BLaER1 (cell line): ENCODE measurements around the gene CPEB3.
"Not testable (repeated sequence)": the region's sequence is repeated elsewhere in the genome, so short reads cannot be mapped to it uniquely, and the experiment has no call there.

Experiments
- H3K27ac ChIP-seq: shearing (Covaris generic); formaldehyde crosslinking; 2 replicates; pipeline ENCODE4 v1.8.1; 2022
- H3K27me3 ChIP-seq: shearing (Covaris generic); formaldehyde crosslinking; 2 replicates; pipeline ENCODE4 v1.8.1; 2022
- H3K36me3 ChIP-seq: shearing (Covaris generic); formaldehyde crosslinking; 2 replicates; pipeline ENCODE4 v1.8.1; 2022
- H3K4me1 ChIP-seq: shearing (Covaris generic); formaldehyde crosslinking; 2 replicates; pipeline ENCODE4 v1.8.1; 2022
- H3K4me2 ChIP-seq: shearing (Covaris generic); formaldehyde crosslinking; 2 replicates; pipeline ENCODE4 v1.8.1; 2022
- H3K4me3 ChIP-seq: shearing (Covaris generic); formaldehyde crosslinking; 2 replicates; pipeline ENCODE4 v1.8.1; 2022
- H3K9ac ChIP-seq: shearing (Covaris generic); formaldehyde crosslinking; 2 replicates; pipeline ENCODE4 v1.8.1; 2022
- H3K9me3 ChIP-seq: shearing (Covaris generic); formaldehyde crosslinking; 2 replicates; pipeline ENCODE4 v1.8.1; 2022
- H4K20me1 ChIP-seq: shearing (Covaris generic); formaldehyde crosslinking; 2 replicates; pipeline ENCODE4 v1.8.1; 2022
- Cebpa-rat ChIP-seq: shearing (Covaris generic); IDR thresholded peaks from 2 replicates; pipeline ENCODE4 v1.8.1; 2022

The CPEB3 gene

DNA sequence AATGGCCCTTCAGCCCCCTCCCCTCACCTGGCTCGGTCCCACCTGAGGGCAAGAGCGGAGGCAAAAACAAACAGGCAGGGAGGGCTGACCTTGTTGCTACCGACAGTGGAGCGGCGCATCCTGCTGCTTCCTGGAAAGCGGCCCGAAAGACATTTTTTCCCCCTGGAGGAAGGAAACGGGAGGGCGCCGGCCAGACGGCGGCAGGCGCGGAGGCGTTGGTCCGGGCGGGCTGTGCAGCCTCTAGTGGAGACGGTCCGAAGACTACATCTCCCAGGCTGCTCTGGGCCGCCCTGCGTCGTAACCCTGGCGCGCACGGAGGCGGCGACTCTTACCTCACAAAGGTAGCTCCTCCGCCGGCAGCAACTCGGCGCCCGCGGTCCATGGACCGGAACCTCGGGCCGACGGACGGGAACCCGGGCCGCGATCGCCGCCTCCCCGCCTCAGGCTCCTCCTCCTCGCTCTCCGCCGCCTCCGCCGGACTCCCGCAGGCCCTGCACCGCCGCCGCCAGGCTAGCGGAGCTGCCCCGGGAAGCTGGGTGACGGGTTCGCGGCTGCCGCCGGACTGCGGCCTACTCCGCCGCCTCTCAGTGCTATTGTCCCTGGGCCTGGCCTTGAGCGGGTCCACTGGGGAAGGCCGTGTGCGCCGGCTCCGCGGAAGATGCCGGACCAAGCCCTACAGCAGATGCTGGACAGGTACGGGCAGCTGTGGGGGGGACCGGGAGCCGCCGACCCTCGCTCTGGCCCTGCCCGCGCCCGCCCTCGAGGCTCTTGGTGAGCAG lies at the start of gene CPEB3, which contains the start of gene MARCHF5:
TSS of gene CPEB3 (minus strand) at position 242 of the 779 bp plus-strand sequence. CDS start 50,728 bp downstream, outside the sequence.
TSS of gene MARCHF5 (plus strand) at position 331 of the 779 bp plus-strand sequence. CDS start at position 659, 328 bp downstream.
- Histone ChIP-seq H3K4me2 (peak within 1 kb of the TSS; percentile 91), H3K4me1 (peaks cover 30% of the 10 kb centered on the region), H3K27ac (peak within 1 kb of the TSS; percentile 97), H3K27me3 (no peaks in the 10 kb centered on the region), H3K9me3 (no peaks in the 10 kb centered on the region), H4K20me1 (peaks cover 45% of the 10 kb centered on the region), H3K9ac (peak within 1 kb of the TSS; percentile 99), H3K4me3 (peak within 1 kb of the TSS; percentile 87), H3K36me3 (peaks cover 32% of the 10 kb centered on the region)
- TF ChIP-seq Cebpa-rat, result no peak

DNA sequence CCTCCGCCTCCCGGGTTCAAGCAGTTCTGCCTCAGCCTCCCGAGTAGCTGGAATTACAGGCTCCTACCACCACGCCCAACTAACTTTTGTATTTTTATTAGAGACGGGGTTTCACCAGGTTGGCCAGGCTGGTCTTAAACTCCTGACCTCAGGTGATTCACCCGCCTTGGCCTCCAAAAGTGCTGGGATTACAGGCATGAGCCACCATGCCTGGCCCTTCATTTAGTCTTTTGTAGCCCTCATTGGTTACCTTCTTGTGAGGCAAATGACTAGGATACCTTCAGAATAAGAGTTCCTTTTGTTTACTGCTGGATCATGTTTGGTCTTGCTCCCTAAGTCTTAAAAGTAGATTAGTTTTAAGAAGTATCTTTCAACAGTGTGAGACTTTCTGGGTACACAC lies 39.0 kb upstream of the CPEB3 start:
- not testable (repeated sequence) for H3K4me1 ChIP-seq, H3K27ac ChIP-seq, H3K4me3 ChIP-seq, H3K9me3 ChIP-seq, H3K4me2 ChIP-seq, H3K9ac ChIP-seq, H3K27me3 ChIP-seq
- Histone ChIP-seq H4K20me1 (peaks cover 88% of the 10 kb centered on the region), H3K36me3 (peaks cover 55% of the 10 kb centered on the region)

DNA sequence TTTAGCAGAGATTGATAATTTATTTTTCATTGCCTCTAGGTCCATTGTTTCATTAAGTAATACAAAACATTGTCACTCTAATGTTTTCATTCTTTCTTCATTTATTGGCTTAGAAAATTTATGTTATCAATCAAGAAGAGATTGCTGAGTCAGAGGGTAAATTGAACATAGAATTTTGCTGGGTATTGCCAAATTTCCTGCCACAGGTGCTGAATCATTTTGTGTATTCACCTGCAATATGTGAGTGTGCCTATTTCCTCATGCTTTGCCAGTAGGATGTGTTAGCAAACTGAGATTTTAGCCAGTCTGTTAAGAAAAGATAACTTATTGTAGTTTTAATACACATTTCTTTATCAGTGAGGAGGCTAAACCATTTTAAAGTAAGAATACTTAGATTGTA lies 38.1 kb upstream of the CPEB3 start:
- Histone ChIP-seq H3K9me3 (no peaks in the 10 kb centered on the region), H3K27ac (no peak overlapping the region), H4K20me1 (peaks cover 88% of the 10 kb centered on the region), H3K4me3 (no peak overlapping the region), H3K9ac (no peak overlapping the region), H3K27me3 (no peaks in the 10 kb centered on the region), H3K4me2 (no peak overlapping the region), H3K4me1 (no peaks in the 10 kb centered on the region), H3K36me3 (peaks cover 51% of the 10 kb centered on the region)
- no peak for TF ChIP-seq Cebpa-rat

DNA sequence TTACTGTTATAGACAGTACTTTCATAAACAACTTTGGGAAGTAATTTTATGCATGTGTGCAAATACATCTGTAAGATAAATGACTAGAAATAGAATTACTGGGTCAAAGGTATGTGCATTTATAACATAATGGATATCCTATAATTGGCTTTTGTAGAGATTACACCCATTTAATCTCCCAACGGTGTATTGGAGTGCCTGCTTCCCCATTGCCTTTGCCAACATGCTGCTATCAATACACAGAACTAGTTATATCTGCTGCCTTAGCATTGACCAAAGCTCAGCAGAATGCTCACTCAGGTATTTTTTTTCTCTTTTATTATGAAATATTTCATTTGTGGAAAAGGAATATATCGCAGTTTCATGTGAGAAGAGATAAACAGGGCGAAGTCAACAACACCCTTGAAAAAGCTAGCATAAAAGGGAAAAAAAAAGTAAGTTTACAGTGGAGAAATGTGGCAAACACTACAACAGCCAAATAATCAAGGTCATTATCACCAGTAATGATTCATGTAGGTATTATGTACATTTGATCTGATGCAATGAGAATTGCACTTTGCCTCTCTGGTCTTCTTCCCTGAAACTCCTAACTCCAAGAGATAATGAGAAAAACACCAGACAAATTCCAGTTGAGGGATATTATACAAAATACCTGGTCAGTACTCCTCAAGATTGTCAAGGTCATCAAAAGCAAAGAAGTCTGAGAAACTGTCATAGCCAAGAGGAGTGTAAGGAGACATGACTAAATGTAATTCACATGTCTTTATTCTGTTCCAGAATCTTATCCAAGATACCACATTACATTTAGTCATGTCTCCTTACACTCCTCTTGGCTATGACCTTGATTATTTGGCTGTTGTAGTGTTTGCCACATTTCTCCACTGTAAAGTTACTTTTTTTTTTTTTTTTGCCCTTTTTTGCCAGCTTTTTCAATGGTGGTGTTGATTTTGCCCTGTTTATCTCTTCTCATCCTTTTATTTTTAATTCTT lies 36.9 kb upstream of the CPEB3 start:
- H3K9me3 ChIP-seq, result no peaks in the 10 kb centered on the region
- peaks cover 54% of the 10 kb centered on the region for H3K36me3 ChIP-seq
- H3K27me3 ChIP-seq, result no peaks in the 10 kb centered on the region
- H3K9ac ChIP-seq, result no peak overlapping the region
- H3K4me3 ChIP-seq, result no peak overlapping the region
- no peaks in the 10 kb centered on the region for H3K4me1 ChIP-seq
- H4K20me1 ChIP-seq, result peaks cover 88% of the 10 kb centered on the region
- no peak overlapping the region for H3K4me2 ChIP-seq
- no peak for TF ChIP-seq Cebpa-rat
- H3K27ac ChIP-seq, result no peak overlapping the region

DNA sequence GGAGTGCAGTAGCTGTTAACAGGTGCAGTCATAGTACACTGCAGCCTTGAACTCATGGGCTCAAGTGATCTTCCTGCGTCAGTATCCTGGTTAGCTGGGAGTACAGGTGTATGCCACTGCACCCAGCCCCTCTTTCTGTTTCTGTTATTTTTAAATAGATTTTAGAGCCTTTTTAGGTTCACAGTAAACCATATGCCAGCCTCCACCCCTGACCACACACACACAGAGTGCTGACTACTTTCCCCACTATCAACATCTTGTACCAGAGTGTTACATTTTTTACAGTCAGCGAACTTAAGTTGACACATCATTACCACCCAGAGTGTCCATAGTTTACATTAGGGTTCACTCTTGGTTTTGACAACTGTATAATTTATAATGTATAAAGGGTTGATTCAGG lies 32.2 kb upstream of the CPEB3 start:
- H3K9ac ChIP-seq, result no peak overlapping the region
- H3K9me3 ChIP-seq, result no peaks in the 10 kb centered on the region
- no peaks in the 10 kb centered on the region for H3K4me1 ChIP-seq
- TF ChIP-seq Cebpa-rat, result no peak
- H3K36me3 ChIP-seq, result peaks cover 81% of the 10 kb centered on the region
- no peak overlapping the region for H3K4me3 ChIP-seq
- no peaks in the 10 kb centered on the region for H3K27me3 ChIP-seq
- peaks cover 89% of the 10 kb centered on the region for H4K20me1 ChIP-seq
- no peak overlapping the region for H3K27ac ChIP-seq
- H3K4me2 ChIP-seq, result no peak overlapping the region

DNA sequence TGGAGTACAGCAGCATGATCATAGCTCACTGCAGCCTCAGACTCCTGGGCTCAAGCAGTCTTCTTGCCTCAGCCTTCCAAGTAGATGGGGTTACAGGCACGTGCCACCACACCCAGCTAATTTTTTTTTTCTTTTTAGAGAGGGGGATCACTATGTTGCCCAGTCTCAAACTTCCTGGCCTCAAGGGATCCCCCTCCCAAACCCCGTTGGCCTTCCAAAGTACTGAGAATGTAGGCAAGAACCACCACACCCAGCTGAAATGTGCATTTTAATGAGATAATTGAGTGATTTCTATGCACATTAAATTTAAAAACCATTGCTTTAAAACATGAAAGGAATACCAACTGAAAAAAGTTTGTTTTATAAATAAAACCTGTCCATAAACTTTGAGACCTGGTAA lies 25.7 kb upstream of the CPEB3 start:
- Histone ChIP-seq H3K4me3 (no peak overlapping the region), H3K27ac (no peak overlapping the region), H3K4me1 (no peaks in the 10 kb centered on the region), H3K36me3 (peaks cover 85% of the 10 kb centered on the region), H3K4me2 (no peak overlapping the region), H3K27me3 (no peaks in the 10 kb centered on the region), H3K9ac (no peak overlapping the region), H4K20me1 (peaks cover 80% of the 10 kb centered on the region), H3K9me3 (no peaks in the 10 kb centered on the region)
- no peak for TF ChIP-seq Cebpa-rat

DNA sequence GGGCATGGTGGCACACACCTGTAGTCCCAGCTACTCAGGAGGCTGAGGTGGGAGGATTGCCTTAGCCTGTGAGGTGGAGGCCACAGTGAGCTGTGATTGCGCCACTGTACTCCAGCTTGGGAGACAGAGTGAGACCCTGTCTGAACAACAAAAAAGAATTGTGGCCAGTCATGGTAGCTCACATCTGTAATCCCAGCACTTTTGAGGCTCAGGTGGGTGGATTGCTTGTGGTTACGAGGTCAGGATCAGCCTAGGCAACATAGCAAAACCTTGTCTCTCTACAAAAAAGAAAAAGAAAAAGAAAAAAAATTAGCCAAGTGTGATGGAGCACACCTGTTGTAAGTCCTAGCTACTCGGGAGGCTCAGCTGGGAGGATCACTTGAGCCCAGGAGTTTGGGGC lies 22.9 kb upstream of the CPEB3 start:
- no peak for TF ChIP-seq Cebpa-rat
- H4K20me1 ChIP-seq, result peaks cover 88% of the 10 kb centered on the region
- H3K27me3 ChIP-seq, result no peaks in the 10 kb centered on the region
- no peak overlapping the region for H3K27ac ChIP-seq
- no peak overlapping the region for H3K4me2 ChIP-seq
- H3K9me3 ChIP-seq, result no peaks in the 10 kb centered on the region
- peaks cover 71% of the 10 kb centered on the region for H3K36me3 ChIP-seq
- no peak overlapping the region for H3K4me3 ChIP-seq
- no peak overlapping the region for H3K9ac ChIP-seq
- H3K4me1 ChIP-seq, result no peaks in the 10 kb centered on the region

DNA sequence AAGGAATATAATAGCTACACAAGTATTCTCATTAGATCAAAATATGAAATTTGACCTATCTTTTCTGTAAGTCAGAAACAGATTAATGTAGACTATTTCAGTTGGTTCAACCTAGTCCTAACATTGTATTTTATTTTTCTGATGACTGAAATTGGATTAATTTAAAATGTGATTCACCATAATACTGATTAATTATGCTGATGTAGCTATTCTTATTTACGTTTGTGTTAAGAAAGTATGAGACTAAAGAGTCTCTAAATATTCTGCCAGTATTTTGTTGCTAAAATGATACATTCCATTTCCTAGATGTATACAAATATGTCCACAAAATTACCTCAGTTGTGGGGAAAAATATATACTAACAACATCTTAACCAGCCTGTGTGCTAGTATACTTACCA lies 18.4 kb upstream of the CPEB3 start:
- no peaks in the 10 kb centered on the region for H3K27me3 ChIP-seq
- no peak overlapping the region for H3K4me3 ChIP-seq
- no peak for TF ChIP-seq Cebpa-rat
- H3K27ac ChIP-seq, result no peak overlapping the region
- H3K9ac ChIP-seq, result no peak overlapping the region
- H3K4me2 ChIP-seq, result no peak overlapping the region
- peaks cover 65% of the 10 kb centered on the region for H3K36me3 ChIP-seq
- no peaks in the 10 kb centered on the region for H3K4me1 ChIP-seq
- H4K20me1 ChIP-seq, result peaks cover 92% of the 10 kb centered on the region
- no peaks in the 10 kb centered on the region for H3K9me3 ChIP-seq

DNA sequence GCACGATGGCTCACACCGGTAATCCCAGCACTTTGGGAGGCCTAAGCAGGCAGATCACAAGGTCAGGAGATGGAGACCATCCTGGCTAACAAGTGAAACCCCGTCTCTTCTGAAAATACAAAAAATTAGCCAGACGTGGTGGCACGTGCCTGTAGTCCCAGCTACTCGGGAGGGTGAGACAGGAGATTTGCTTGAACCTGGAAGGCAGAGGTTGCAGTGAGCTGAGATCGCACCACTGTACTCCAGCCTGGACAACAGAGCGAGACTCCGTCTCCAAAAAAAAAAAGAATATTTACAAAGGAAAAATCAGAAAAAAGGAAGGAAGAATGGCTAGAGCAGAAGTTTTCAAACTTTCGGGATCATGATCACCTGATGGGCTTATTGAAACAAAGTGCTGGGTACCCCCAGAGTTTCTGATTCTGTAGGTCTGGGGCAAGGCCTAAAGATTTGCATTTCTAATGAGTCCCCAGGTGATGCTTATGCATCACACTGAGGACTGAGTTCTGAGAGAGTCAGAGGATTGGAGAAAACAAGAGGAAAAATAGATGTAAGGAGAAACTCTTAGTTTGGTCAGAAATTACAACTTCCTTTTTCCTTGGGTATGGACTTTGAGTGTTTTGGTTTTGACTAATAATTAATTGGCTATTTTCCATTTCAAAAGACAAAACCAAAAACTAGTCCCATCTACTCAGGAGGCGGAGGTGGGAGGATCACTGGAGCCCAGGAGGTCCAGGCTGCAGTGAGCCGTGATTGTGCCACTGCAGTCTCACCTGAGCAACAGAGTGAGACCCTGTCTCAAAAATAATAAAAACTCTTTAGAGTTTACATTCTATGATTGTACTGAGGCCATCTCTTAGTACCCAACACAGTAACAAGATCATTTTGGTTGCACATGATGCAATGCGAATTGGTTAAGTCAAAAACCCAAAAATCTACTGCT lies 14.5 kb upstream of the CPEB3 start:
- Histone ChIP-seq H3K4me3 (no peak overlapping the region), H3K27me3 (no peaks in the 10 kb centered on the region), H4K20me1 (peaks cover 100% of the 10 kb centered on the region), H3K9ac (no peak overlapping the region), H3K4me1 (no peaks in the 10 kb centered on the region), H3K27ac (no peak overlapping the region), H3K36me3 (peaks cover 50% of the 10 kb centered on the region), H3K4me2 (no peak overlapping the region), H3K9me3 (no peaks in the 10 kb centered on the region)
- no peak for TF ChIP-seq Cebpa-rat
